GM21390 (cell line): ENCODE data around the gene CFAP77.
A peak's percentile ranks its signal among the peaks of the same experiment; 100 is the strongest.
"Not testable (repeated sequence)": the region's sequence is repeated elsewhere in the genome, so short reads cannot be mapped to it uniquely, and the experiment has no call there.

Experiments
- ATAC-seq: cut with Tn5 transposase; IDR thresholded peaks from one replicate; pipeline ENCODE4 v1.9.1; 2021; ENCODE audit not compliant: unreplicated experiment

CFAP77 gene

DNA sequence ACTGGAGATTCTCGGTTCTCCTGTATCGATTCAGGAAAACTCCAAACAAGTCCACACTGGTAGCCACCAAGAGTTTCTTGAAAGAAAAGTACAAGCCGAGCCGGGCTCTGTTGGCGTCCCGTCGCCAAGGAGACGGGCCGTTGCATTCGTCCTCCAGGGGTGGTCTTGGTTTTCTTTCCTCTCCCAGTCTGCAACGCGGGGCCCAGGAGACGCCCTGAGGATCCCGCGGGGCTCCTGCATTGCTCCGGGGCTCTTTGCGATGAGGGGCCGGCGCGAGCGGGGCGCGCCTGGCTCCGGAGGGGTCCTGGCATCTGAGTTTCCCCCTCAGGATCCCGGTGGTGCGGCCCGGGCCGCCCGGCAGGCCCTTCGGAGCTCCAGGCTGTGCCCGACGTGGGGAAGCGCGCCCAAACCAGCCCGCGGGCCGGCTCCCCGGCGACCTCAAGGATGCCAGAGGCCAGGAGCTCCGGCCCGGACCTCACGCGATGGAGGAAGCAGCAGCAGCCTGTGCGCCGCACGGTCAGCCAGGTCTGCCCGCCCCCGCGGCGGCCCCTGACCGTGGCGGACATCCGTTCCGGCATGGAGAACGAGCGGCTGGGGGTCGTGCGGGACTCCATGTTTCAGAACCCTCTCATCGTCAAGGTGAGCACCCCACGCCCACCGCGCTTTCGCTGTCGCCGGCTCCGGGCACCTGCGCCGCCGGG is at the start of gene CFAP77:
Gene CFAP77 (plus strand): TSS at position 384 of the 701 bp plus-strand sequence. CDS start 61 bp downstream, at position 445.
- no peak for ATAC-seq

DNA sequence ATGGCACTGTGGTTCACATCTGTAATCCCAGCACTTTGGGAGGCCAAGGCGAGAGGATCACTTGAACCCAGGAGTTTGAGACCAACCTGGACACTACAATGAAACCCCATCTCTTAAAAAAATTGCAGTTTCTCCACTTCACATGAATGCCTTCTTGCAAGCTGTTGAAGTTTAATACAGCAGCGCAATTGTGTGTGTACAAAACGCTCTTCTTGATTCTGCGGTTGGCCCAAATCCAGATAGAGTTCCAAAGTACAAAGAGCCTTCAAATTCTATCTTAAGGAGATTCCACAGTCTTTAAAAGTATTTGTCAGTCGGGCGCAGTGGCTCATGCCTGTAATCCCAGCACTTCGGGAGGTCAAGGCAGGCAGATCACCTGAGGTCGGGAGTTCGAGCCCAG is 45.9 kb upstream of the CFAP77 start:
- no peak for ATAC-seq

DNA sequence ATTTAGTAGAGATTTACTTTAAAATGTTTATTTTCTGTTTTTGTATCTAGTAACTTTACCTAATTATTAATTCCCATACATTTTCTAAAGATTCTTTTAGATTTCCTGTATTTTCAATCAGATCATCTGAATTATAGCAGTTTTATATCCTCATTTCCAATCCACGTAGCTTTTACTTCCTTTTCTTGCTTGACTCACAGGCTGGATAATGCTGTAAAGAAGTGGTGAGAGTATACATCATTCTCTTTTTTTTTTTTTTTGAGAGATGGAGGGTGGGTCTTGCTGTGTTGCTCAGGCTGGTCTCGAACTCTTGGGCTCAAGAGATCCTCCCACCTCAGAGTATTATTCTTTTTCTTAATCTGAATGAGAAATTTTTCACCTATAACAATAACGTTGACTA is 44.0 kb upstream of the CFAP77 start:
- no peak for ATAC-seq

DNA sequence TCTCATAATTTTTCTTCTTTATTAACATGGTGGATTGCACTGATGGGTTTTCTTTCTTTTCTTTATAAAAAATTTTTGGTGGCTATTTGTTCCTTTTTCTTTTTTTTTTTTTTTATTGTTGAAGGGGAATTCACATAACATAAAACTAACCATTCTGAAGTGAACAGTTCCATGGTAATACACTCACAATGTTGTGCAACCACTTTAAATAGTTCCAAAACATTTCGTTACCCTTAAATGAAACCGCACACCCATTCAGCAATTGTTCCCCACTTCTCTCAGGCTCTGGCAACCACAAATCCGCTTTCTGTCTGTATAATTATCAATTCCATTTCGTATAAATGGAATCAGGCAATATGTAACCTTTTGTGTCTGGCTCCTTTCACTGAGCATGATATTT is 43.5 kb upstream of the CFAP77 start:
- no peak for ATAC-seq

DNA sequence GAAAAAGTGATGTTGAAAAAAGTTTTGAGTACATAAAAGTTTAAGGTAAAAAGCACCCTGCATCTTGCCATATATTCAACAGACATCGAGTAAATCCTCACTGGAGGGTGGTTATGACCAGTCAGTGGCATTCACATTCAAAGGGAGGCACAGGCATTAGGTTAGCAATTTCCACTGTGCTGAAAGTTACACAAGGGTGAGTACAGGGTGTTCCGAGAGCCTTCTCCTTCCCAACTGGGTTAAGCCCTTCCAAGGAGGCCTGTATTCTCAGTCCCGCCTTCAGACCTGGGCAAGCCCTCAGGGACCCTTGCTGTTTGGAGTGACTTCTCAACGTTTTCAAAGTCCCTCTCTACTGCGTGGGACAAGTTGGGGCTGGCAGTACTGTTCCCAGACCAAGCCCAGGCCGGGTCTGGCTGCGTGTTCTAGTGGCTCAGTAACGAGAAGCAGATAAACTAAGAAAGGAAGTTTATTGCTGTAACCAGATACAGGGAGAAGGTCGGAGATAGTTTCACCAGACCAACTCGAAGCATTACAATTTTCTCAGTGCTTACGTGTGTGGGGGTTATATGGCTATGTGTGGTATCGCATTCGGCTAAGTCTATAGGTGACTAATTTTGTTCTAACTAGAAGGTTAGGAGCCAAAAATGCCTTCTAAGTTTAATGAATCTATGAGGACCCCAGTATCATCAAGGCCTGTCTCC is 42.2 kb upstream of the CFAP77 start:
- ATAC-seq: no peak

DNA sequence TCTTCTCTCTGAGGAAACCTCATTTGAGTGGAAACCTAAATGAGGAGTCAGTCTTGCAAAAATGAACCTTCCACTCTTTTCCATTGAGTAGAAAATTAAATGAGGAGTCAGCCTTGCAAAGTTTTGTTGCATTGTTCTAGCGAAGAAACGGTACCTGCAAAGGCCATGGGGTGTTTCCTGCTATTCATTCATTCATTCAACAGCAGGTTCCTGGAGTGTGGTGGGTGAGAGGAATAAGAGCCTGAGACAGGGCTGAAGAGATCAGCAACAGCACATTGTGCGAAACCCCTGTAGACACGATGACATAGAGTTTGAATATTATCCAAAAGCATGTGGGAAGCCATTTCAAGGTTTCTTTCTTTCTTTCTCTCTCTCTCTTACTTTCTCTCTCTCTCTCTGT is 40.6 kb upstream of the CFAP77 start:
- no peak for ATAC-seq

DNA sequence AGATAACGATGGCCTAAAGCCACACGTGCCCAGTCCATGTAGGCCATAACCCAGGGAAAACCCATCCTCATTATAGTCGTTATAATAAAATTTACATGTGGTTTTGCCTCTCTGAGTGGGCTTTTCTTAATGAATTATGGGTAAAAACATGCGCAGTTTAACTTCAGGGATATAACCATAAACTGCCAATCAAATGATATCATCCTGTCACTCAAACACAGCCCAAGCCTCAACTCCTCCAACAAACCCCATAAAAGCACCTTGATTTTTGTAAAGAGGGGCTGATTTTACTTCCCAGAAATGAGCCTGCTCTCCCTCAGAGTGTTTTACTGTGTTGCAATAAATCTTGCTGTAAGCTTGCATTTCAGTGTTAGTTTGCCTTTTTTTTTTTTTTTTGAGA is 39.4 kb upstream of the CFAP77 start:
- ATAC-seq: no peak

DNA sequence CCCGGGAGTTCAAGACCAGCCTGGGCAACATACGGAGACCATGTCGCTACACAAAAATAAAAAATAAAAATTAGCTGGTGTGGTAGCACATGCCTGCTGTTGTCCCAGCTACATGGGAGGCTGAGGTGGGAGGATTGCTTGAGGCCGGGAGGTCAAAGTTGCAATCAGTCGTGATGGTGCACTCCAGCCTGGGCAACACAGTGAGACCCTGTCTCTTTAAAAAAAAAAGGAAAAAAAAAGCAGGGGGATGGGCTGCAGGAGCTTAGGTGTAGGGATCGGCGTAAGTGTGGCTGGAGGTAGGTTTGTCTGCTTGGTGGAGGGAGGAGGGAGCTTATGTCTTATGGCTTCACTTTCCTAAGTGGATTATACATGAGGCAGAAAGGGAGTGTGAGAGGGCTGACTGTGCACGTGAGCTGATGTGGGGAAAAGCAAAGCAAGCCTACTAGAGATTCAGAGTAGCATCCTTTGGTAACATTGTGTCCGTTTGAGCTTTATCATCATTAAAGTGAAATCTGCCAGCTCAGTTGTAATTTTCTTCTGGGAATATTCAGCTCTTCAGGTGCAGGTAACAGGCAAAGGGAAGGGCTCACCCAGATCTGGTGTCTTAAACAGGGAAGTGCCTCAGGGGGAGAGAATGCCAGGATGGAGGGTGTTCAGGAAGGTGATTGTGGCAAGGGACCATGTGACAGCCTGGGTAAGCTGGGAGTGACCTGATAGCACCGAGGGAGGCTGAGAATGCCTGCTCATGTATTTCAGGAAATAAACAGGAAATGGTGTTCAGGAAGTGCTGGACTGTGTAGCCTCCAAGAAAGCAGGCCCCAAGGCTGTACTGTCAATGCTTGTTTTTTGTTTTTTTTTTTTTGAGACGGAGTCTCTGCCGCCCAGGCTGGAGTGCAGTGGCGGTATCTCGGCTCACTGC is 37.6 kb upstream of the CFAP77 start:
- ATAC-seq: no peak

DNA sequence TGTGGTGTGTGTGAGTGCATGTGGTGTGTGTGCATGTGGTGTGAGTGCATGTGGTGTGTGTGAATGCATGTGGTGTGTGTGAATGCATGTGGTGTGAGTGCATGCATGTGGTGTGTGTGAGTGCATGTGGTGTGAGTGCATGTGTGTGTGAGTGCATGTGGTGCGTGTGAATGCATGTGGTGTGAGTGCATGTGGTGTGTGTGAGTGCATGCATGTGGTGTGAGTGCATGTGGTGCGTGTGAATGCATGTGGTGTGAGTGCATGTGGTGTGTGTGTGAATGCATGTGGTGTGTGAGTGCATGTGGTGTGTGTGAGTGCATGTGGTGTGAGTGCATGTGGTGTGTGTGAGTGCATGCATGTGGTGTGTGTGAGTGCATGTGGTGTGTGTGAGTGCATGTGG is 32.2 kb upstream of the CFAP77 start:
- not testable (repeated sequence) for ATAC-seq

DNA sequence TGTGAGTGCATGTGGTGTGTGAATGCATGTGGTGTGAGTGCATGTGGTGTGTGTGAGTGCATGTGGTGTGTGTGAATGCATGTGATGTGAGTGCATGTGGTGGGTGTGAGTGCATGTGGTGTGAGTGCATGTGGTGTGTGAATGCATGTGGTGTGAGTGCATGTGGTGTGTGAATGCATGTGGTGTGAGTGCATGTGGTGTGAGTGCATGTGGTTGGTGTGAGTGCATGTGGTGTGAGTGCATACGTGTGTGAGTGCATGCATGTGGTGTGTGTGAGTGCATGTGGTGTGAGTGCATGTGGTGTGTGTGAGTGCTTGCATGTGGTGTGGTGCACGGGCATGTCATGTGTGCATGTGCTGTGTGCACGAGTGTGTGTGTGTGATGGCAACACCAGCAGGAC is 31.6 kb upstream of the CFAP77 start:
- not testable (repeated sequence) for ATAC-seq

DNA sequence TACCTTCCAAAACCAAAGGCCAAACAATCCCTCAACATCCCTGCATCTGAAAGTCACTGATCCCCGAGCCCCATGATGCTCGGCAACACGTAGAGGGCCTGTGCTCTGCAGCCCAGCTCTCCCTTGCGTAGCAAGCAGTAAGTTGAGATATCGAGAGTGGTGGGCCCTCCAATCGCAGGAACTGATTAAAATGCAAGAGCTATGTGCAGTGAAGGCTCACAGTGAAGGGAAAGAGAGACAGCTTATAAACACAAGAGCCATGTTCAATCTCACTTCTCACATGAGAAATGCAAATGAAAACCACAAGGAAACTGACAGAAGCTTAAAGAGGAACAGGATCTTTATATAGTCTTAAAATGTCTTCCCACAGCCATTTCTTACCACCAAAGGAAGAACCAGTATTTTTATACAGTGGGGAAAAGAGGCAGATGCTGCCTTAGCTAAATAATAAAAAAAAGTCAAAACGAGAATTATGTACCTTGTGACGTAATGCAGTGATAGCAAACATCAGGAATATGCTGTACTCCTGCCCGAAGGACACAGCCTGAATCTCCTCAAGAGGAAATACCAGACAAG is 28.0 kb upstream of the CFAP77 start:
- ATAC-seq: peak; percentile 57

DNA sequence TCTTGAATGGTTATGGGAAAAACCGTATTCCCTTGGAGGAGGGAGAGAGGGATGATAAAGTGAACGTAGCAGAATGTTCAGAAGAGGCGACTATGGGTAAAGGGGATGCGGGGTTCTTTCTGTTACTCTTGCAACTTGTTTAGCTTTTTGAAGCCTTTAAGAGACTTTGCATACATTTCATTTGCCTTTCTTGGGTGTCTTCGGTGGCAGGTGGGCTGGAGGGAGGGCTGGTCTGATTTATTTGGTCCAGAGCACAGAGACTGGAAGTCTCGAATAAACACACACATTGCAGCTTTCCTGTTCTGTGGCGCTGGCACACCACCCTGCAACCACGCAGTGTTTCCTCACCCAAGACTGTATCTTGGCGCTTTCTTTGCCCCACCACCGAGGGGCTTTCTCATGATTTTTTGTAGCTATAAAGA is 26.5 kb upstream of the CFAP77 start:
- peak; percentile 46 for ATAC-seq

DNA sequence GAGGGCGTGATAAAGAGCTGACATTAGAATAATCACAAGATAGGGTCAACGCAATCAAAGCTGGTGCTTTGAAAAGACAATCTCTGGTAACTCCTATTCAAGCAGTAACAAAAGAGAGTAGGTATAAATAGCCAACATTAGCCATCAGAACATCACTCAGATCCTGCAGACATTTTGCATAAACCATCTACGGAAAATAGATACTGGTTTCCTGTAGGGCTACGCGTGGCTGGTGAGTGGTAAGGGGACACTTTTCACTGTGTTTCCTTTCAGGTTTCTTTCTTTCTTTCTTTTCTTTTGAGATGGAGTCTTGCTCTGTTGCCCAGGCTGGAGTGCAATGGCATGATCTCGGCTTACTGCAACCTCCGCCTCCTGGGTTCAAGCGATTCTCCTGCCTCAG is 25.6 kb upstream of the CFAP77 start:
- peak; percentile 38 for ATAC-seq

DNA sequence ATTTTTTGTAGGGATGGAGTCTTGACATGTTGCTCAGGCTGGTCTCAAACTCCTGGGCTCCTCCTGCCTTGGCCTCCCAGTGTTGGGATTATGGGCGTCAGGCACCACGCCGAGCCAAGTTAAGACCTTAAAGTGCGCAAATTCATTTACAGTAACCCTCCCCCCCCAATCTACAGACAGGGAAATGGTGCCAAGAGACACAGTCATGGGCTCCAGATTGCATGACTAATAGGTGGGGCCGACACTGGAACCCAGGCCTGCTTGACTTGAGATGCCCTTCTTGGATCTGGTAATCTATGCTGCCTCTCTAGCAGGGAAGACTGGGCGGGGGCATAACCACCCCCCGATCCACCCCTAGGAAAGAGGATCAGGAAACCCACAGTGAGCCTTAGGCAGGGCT is 22.9 kb upstream of the CFAP77 start:
- no peak for ATAC-seq

DNA sequence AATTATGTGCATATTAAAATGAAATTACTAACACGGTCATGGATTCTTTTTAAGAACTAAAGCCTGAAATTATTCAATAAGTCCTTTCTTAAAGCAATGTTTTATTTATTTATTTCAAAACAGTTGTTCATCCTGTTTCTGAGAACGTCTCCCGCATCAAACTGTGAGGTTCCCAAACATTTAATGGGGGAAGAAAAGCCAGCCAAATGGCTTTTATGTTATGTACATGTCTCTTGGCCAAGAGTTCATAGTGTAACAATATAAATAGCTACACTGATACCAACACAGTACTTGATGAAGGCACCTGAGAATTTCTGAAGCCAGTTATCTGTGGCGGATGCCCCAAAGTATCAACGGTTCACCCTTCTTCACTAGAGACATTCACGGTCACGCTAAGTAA is 19.0 kb upstream of the CFAP77 start:
- no peak for ATAC-seq

DNA sequence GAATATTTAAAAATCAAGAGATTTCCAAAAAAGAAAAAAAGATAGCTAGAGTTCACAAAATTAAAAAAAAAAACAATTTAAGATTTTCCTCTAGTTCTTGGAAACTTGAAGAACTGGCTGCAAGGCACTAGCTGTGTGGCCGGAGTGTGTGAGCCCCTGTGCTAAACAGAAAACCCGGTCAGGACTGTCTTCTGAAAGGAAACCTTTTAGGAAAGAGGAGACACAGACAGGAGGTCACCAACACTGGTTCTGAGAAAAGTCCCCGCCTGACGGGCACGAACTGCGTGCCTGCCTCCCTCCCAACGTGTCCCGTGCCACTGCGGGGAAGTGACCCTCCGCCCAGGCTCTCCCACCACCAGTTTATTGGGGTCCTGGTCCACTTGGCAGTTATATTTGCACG is 18.6 kb upstream of the CFAP77 start:
- no peak for ATAC-seq

DNA sequence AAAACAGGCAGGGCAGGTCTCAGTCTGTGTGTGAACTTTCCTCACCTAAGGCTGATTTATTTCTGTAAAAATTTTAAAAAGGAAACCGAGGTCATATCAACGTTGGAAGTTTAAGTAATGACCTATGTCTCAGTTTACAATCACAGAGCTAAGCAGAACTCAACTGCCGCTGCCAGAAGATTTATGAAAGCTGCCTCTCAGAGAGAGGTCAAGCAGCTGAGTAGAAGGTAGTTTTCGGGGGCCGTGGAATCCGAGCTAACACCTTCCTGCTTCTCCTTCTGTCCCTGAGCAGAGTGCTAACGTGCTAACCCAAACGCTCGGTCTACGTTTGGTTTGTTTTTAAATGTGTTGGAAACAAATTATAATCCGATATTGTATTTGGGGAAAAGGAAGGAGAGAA is 14.5 kb upstream of the CFAP77 start:
- no peak for ATAC-seq

DNA sequence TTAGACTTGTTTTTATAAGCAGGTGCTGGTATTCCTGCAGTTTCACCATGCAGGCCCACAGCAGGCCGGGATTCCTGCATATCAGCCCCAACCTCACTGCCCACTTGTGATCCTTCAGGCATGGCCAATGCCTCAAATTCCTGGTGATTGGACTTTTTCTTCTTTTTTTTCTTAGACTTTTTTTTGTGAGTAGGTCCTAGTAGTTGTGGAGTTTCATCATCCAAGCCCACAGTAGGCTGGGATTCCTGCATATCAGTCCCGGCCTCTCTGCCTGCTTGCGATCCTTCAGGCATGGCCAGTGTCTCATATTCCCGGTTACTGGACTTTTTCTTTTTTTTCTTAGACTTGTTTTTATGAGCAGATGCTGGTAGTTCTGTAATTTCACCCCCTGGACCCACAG is 8.2 kb upstream of the CFAP77 start:
- no peak for ATAC-seq

DNA sequence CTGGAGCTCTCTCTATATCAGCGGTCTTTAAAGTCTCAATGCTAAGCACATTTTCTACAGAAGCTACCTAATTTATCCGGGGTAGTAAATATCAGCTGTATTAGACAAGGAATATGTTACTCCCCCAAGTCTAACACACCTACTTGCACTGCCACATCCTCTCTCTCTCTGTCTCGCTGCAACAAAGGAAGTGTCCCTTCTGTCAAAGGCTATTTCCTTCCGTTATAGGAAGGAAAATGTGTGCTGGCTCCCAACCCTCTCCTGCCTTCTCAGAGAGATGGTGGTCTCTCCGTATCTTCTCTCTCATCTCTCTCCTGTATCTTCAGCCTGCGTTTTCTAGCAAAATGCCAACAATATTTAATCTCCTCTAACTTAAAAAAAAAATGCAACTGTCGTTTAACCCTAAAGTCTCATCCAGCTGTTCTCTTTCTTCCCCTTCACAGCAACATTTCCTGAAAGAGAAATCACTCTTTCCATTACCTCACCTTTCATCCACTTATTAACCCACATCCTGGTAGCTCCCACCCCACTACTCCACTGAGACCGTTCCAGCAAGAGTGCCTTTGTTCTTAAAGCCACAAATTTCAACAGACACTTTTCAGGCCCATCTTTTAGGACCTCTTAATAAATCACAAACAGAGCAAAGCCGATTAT is 5.7 kb upstream of the CFAP77 start:
- ATAC-seq: no peak

DNA sequence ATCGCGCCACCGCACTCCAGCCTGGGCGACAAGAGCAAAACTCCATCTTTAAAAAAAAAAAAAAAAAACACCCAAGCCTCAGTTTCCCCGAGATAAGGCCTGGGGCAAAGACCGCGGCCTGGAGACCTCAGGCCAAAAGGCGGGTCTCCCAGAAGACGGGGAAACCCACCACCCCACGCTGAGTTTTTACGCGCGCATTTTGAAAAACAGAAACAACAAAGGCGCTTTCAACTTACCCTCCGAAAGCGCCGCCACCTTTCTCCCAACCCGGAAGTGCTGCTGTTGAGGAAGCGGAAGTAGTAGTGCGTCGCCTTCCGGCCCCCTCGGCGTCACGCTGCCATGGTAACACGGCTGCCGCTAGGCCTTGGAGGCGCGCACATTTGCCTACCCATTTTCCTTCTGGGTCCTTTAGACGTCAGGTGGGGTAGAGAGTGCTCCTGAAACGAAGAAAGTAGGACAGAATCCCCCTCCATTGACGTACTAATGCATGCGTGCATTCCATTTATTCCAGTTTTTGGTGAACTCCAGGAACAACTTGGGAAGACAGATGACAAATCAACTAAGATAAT is 3.4 kb upstream of the CFAP77 start, which contains the start of gene TTF1:
Gene TTF1 (minus strand): TSS at position 287 of the 569 bp plus-strand sequence. CDS start 4,019 bp downstream, outside the sequence.
- ATAC-seq: peak; percentile 75
